HepG2 (cell line): ENCODE data around the gene ATP8A2. TPM values are rescaled to one million over a fixed set of nuclear protein-coding genes. Genes with fewer than 3 reads are reported as not detected.

Source experiments
- THAP9 ChIP-seq: sonication (generic); formaldehyde crosslinking; IDR thresholded peaks from 2 replicates; pipeline ENCODE4; 2020; ENCODE audit warnings: missing genetic modification reagents, mild to moderate bottlenecking, borderline replicate concordance
- THYN1 ChIP-seq: sonication (generic); formaldehyde crosslinking; IDR thresholded peaks from 2 replicates; pipeline ENCODE4 v1.8.1; 2023; ENCODE audit warnings: low read depth, mild to moderate bottlenecking, moderate library complexity, missing genetic modification reagents, borderline replicate concordance
- ZNF180 ChIP-seq: sonication (generic); formaldehyde crosslinking; IDR thresholded peaks from 2 replicates; pipeline ENCODE4 v1.4.0; 2020; ENCODE audit warnings: low read depth, missing genetic modification reagents, borderline replicate concordance
- ZNF83 ChIP-seq: sonication (generic); formaldehyde crosslinking; IDR thresholded peaks from 2 replicates; pipeline ENCODE4 v1.4.0; 2020; ENCODE audit warnings: missing genetic modification reagents, mild to moderate bottlenecking, borderline replicate concordance
- polyA plus RNA-seq, 8 experiments: library from polyadenylated mRNA; depleted of rRNA in 3 of 8; stranded (reverse) in 7 of 8; unstranded in 1 of 8; fragments of >200 nt; fragmentation: Illumina TruSeq in 4 of 8; extraction: Trizol in 4 of 8; gene quantifications; 2 replicates each; pipeline versions ENCODE4 v1.2.1 to v1.2.3, GENCODE V29; 2011 to 2016; ENCODE audit warnings: low read depth in 4 of 8, missing spikeins in 1 of 8, mixed read lengths in 1 of 8; ENCODE audit not compliant: insufficient read depth in 1 of 8
- total RNA-seq, 5 experiments: library from RNA; depleted of rRNA; stranded (reverse); fragments of >200 nt; fragmentation: Illumina TruSeq; extraction: Trizol; gene quantifications; 2 replicates each; pipeline ENCODE4 v1.2.3, GENCODE V29; 2016; ENCODE audit warnings: low read depth in 1 of 5
- TF ChIP-seq, protein P1 (sequence below): fragments of 450-650 bp; IDR thresholded peaks from 2 replicates; pipeline ENCODE4 v1.6.1; 2017; ENCODE audit warnings: mild to moderate bottlenecking
- TF ChIP-seq, protein P2 (sequence below): sonication (generic); formaldehyde crosslinking; IDR thresholded peaks from 2 replicates; pipeline ENCODE4 v1.8.1; 2022; ENCODE audit warnings: low read depth, mild to moderate bottlenecking, missing genetic modification reagents
- TF ChIP-seq, protein P3 (sequence below): sonication (generic); formaldehyde crosslinking; IDR thresholded peaks from 2 replicates; pipeline ENCODE4 v1.5.1; 2020; ENCODE audit warnings: missing genetic modification reagents, mild to moderate bottlenecking, borderline replicate concordance

ATP8A2 gene
- total and polyA plus RNA-seq, 2 of the 13 experiments (the other 11 are each of a cell fraction or from before 2014, with no cell fraction given) = 0.09 TPM; not detected in 1

GRCh38 chr13:25352230-25352629, 19.5 kb upstream of the ATP8A2 start (continued):
- TF ChIP-seq, protein P1, sequence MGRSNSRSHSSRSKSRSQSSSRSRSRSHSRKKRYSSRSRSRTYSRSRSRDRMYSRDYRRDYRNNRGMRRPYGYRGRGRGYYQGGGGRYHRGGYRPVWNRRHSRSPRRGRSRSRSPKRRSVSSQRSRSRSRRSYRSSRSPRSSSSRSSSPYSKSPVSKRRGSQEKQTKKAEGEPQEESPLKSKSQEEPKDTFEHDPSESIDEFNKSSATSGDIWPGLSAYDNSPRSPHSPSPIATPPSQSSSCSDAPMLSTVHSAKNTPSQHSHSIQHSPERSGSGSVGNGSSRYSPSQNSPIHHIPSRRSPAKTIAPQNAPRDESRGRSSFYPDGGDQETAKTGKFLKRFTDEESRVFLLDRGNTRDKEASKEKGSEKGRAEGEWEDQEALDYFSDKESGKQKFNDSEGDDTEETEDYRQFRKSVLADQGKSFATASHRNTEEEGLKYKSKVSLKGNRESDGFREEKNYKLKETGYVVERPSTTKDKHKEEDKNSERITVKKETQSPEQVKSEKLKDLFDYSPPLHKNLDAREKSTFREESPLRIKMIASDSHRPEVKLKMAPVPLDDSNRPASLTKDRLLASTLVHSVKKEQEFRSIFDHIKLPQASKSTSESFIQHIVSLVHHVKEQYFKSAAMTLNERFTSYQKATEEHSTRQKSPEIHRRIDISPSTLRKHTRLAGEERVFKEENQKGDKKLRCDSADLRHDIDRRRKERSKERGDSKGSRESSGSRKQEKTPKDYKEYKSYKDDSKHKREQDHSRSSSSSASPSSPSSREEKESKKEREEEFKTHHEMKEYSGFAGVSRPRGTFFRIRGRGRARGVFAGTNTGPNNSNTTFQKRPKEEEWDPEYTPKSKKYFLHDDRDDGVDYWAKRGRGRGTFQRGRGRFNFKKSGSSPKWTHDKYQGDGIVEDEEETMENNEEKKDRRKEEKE = no peak
- TF ChIP-seq, protein P2, sequence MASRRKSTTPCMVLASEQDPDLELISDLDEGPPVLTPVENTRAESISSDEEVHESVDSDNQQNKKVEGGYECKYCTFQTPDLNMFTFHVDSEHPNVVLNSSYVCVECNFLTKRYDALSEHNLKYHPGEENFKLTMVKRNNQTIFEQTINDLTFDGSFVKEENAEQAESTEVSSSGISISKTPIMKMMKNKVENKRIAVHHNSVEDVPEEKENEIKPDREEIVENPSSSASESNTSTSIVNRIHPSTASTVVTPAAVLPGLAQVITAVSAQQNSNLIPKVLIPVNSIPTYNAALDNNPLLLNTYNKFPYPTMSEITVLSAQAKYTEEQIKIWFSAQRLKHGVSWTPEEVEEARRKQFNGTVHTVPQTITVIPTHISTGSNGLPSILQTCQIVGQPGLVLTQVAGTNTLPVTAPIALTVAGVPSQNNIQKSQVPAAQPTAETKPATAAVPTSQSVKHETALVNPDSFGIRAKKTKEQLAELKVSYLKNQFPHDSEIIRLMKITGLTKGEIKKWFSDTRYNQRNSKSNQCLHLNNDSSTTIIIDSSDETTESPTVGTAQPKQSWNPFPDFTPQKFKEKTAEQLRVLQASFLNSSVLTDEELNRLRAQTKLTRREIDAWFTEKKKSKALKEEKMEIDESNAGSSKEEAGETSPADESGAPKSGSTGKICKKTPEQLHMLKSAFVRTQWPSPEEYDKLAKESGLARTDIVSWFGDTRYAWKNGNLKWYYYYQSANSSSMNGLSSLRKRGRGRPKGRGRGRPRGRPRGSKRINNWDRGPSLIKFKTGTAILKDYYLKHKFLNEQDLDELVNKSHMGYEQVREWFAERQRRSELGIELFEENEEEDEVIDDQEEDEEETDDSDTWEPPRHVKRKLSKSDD (CRISPR knock-in tag) = no peak
- TF ChIP-seq ZNF83 (CRISPR knock-in tag) (no peak), THAP9 (CRISPR knock-in tag) (no peak), ZNF180 (no peak), THYN1 (CRISPR knock-in tag) (no peak)
- TF ChIP-seq, protein P3, sequence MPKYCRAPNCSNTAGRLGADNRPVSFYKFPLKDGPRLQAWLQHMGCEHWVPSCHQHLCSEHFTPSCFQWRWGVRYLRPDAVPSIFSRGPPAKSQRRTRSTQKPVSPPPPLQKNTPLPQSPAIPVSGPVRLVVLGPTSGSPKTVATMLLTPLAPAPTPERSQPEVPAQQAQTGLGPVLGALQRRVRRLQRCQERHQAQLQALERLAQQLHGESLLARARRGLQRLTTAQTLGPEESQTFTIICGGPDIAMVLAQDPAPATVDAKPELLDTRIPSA (CRISPR knock-in tag) = no peak
- TF ChIP-seq, all 625 proteins: peak for 0
